ENCODE measurements around the gene DNAH6. TPM values are rescaled to one million over a fixed set of nuclear protein-coding genes. Genes with fewer than 3 reads are reported as not detected.

The DNAH6 gene
- total RNA-seq, 1 donor from 2014 or later, result 2.6 TPM

DNA sequence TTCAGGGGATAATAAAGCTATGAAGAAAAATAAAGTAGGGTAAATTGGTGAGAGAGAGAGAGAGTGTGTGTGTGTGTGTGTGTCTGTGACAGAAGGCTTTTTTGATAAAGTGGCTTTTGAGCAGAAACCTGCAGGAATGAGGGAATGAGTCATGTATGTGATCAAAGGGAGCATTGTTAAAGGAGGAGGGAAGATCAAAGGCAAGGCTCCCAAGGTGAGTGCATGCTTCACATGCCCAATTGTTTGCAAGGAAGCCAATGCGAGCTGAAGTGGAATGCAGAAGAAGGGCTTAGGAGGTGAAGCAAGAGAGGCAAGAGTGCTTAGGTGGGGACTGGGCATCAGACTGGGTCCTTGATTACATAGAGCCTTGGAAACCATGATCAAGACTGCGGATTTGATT lies 96.8 kb downstream of the DNAH6 start:
- H3K4me3 Mint-ChIP-seq, result no peak overlapping the region
- no peaks in the 10 kb centered on the region for H3K36me3 Mint-ChIP-seq
- no peaks in the 10 kb centered on the region for H3K27me3 Mint-ChIP-seq (ENCODE audit: insufficient read depth, low read depth)
- Histone ChIP-seq H3K4me3 (no peak overlapping the region), H2AFZ (replicated peaks) (no peak overlapping the region), H3K9ac (no peak overlapping the region), H3K36me3 (no peaks in the 10 kb centered on the region), H3K4me2 (no peak overlapping the region), H4K20me1 (ENCODE audit: low read depth) (no peaks in the 10 kb centered on the region), H3K9me3 (ENCODE audit: low read depth) (no peaks in the 10 kb centered on the region), H3K79me2 (ENCODE audit: low read depth) (no peaks in the 10 kb centered on the region), H3K27ac (no peak overlapping the region), H3K27me3 (no peaks in the 10 kb centered on the region), H3F3A (ENCODE audit: low read depth) (no peaks in the 10 kb centered on the region), H3K4me1 (no peaks in the 10 kb centered on the region)
- DNase-seq (ENCODE audit: low spot score), result no peak
- H3K4me1 Mint-ChIP-seq, result no peaks in the 10 kb centered on the region
- TF ChIP-seq, protein P1, sequence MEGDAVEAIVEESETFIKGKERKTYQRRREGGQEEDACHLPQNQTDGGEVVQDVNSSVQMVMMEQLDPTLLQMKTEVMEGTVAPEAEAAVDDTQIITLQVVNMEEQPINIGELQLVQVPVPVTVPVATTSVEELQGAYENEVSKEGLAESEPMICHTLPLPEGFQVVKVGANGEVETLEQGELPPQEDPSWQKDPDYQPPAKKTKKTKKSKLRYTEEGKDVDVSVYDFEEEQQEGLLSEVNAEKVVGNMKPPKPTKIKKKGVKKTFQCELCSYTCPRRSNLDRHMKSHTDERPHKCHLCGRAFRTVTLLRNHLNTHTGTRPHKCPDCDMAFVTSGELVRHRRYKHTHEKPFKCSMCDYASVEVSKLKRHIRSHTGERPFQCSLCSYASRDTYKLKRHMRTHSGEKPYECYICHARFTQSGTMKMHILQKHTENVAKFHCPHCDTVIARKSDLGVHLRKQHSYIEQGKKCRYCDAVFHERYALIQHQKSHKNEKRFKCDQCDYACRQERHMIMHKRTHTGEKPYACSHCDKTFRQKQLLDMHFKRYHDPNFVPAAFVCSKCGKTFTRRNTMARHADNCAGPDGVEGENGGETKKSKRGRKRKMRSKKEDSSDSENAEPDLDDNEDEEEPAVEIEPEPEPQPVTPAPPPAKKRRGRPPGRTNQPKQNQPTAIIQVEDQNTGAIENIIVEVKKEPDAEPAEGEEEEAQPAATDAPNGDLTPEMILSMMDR (IDR thresholded peaks at IDR 0.05), result no peak
- TF ChIP-seq EZH2 (IDR thresholded peaks at IDR 0.05) (no peak), EZH2phosphoT487 (IDR thresholded peaks at IDR 0.05) (no peak)
- H3K27ac Mint-ChIP-seq, result no peak overlapping the region
- peaks cover 12% of the 10 kb centered on the region for H3K9me3 Mint-ChIP-seq

DNA sequence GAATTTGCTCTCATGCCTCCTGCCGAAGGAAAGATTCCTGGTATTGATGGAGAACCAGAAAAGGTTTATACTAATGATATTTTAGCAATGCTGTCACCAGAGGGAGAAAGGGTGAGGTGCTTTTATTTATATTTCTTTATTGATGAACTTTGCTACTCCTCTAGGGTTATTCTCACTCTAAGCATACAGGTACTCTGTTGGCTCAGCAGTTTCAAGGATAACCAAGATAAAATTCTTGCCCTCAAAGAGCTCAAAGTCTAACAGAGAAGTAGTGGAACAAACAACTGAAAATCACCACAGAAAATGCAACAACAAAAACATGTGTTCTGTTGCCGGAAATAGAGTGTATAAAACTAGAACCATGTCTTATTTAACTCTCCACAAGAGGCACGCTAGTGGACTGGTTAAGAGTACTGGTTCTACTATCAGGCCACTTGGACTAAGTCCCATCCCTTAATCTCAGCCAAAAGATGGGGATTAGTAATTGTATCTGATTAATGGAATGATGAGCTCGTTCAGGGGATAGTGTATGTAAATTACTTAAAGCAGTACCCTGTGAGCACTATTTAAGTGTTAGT lies 103.6 kb downstream of the DNAH6 start:
- no peak overlapping the region for H3K4me2 ChIP-seq
- H3K9ac ChIP-seq, result no peak overlapping the region
- H3K27me3 ChIP-seq, result no peaks in the 10 kb centered on the region
- no peaks in the 10 kb centered on the region for H3K4me1 Mint-ChIP-seq
- peaks cover 7% of the 10 kb centered on the region for H3K9me3 Mint-ChIP-seq
- TF ChIP-seq, protein P1 (IDR thresholded peaks at IDR 0.05), result no peak
- no peak for TF ChIP-seq EZH2phosphoT487 (IDR thresholded peaks at IDR 0.05)
- TF ChIP-seq EZH2 (IDR thresholded peaks at IDR 0.05), result no peak
- no peak overlapping the region for H3K27ac ChIP-seq
- H3K27me3 Mint-ChIP-seq (ENCODE audit: insufficient read depth, low read depth), result no peaks in the 10 kb centered on the region
- H3K4me3 ChIP-seq, result no peak overlapping the region
- H2AFZ ChIP-seq (replicated peaks), result no peak overlapping the region
- H3F3A ChIP-seq (ENCODE audit: low read depth), result no peaks in the 10 kb centered on the region
- no peaks in the 10 kb centered on the region for H3K4me1 ChIP-seq
- H3K36me3 Mint-ChIP-seq, result no peaks in the 10 kb centered on the region
- H4K20me1 ChIP-seq (ENCODE audit: low read depth), result no peaks in the 10 kb centered on the region
- no peak overlapping the region for H3K4me3 Mint-ChIP-seq
- no peaks in the 10 kb centered on the region for H3K36me3 ChIP-seq
- H3K79me2 ChIP-seq (ENCODE audit: low read depth), result no peaks in the 10 kb centered on the region
- no peaks in the 10 kb centered on the region for H3K9me3 ChIP-seq (ENCODE audit: low read depth)
- H3K27ac Mint-ChIP-seq, result no peak overlapping the region
- no peak for DNase-seq (ENCODE audit: low spot score)

DNA sequence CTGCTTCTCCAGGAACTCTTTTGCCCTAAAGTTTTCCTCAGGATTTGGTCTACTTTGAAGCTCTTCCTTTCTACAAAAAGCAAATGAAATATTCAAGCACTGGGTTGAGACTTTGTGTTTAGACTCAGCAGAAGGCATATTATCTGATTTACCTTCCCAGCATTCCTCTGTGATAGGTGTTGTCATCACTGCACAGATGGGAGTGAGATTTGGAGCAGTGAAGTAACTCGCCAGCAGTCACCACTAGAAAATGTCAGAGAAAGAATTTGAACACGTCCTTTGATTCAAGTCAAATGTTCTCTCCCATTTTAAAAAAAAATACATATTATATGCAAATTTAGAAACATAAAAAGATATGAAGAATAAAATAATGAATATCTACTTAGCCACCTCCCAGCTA lies 112.2 kb downstream of the DNAH6 start:
- no peak for DNase-seq (ENCODE audit: low spot score)
- no peak overlapping the region for H3K27ac ChIP-seq
- H3F3A ChIP-seq (ENCODE audit: low read depth), result no peaks in the 10 kb centered on the region
- Mint-ChIP-seq H3K4me1 (peaks cover 2% of the 10 kb centered on the region), H3K9me3 (no peaks in the 10 kb centered on the region), H3K27ac (no peak overlapping the region), H3K27me3 (ENCODE audit: insufficient read depth, low read depth) (no peaks in the 10 kb centered on the region), H3K4me3 (no peak overlapping the region), H3K36me3 (no peaks in the 10 kb centered on the region)
- H4K20me1 ChIP-seq (ENCODE audit: low read depth), result no peaks in the 10 kb centered on the region
- H3K4me1 ChIP-seq, result no peaks in the 10 kb centered on the region
- H3K27me3 ChIP-seq, result peaks cover 9% of the 10 kb centered on the region
- H3K4me3 ChIP-seq, result no peak overlapping the region
- no peaks in the 10 kb centered on the region for H3K79me2 ChIP-seq (ENCODE audit: low read depth)
- no peak overlapping the region for H3K9ac ChIP-seq
- H3K4me2 ChIP-seq, result no peak overlapping the region
- no peaks in the 10 kb centered on the region for H3K9me3 ChIP-seq (ENCODE audit: low read depth)
- no peak overlapping the region for H2AFZ ChIP-seq (replicated peaks)
- no peaks in the 10 kb centered on the region for H3K36me3 ChIP-seq
- TF ChIP-seq EZH2phosphoT487 (IDR thresholded peaks at IDR 0.05), result no peak
- no peak for TF ChIP-seq EZH2 (IDR thresholded peaks at IDR 0.05)
- TF ChIP-seq, protein P1 (IDR thresholded peaks at IDR 0.05), result no peak

Data from neural progenitor cell (in vitro differentiated cells).